ENCODE measurements around the gene SNX11. TPM values are rescaled to one million over a fixed set of nuclear protein-coding genes. Genes with fewer than 3 reads are reported as not detected.

The SNX11 gene
- total and polyA plus RNA-seq, 9 of the 15 experiments (the other 6 are each of a cell fraction or from before 2014, with no cell fraction given) = 12.4 to 24.0 (median 16.8) TPM

- Histone ChIP-seq H3K4me1 (replicated peaks in 1 of 2; ENCODE audit: control insufficient read depth in 2 of 2, insufficient read depth in 2 of 2, low read length in 2 of 2) (no peaks in the 10 kb centered on the region), H3K9me1 (ENCODE audit: control insufficient read depth, insufficient read depth, low read length) (peaks cover 3% of the 10 kb centered on the region), H3K9ac (ENCODE audit: insufficient read depth in 1 of 2, low read depth in 2 of 2, low read length in 2 of 2) (no peak overlapping the region), H3K27me3 (ENCODE audit: control insufficient read depth in 2 of 2, insufficient read depth in 2 of 2, low read length in 2 of 2) (no peaks in the 10 kb centered on the region), H4K20me1 (replicated peaks; ENCODE audit: control insufficient read depth, insufficient read depth, low read length) (no peaks in the 10 kb centered on the region), H3K9me3 (replicated peaks; ENCODE audit: control insufficient read depth, insufficient read depth, low read depth, low read length) (no peaks in the 10 kb centered on the region), H3K27ac (ENCODE audit: extremely low read depth, low read depth, low read length) (no peak overlapping the region), H3K79me2 (ENCODE audit: control insufficient read depth, insufficient read depth, low read length) (no peaks in the 10 kb centered on the region), H3K4me2 (ENCODE audit: insufficient read depth, low read length) (no peak overlapping the region), H3K36me3 (ENCODE audit: control insufficient read depth, insufficient read depth, low read length) (peaks cover 45% of the 10 kb centered on the region; the same call in 2 of the 3 replicates), H3K4me3 (no peak overlapping the region), H2AFZ (ENCODE audit: low read depth, low read length) (no peak overlapping the region)
- no peak for ATAC-seq
- ChIA-PET CTCF (ENCODE audit: low intra/inter-chr PET ratio) (no interaction called here), POLR2A (interaction anchor here (0.6 to 2.3 kb wide), 5 partner anchors 8 to 501 kb away, joined by 3 to 9 read pairs (median 3); no protein-coding TSS in a partner anchor)
- intact Hi-C loops (cut with micrococcal nuclease) (no loop called here), in situ Hi-C loops (cut with MboI) (no loop called here)
- DNase-seq (ENCODE audit: extremely low read depth in 1 of 4, low spot score in 3 of 4) = no peak
- BruUV-seq (replicated peaks) = no TSS peak
- WGBS (ENCODE audit: insufficient coverage, low coverage, missing lambda C conversion rate) = 86% methylated on average over 6 of the region's 6 CpGs
- FAIRE-seq = no peak
- TF ChIP-seq ZNF232 (CRISPR knock-in tag; IDR thresholded peaks at IDR 0.05) (no peak), TBP (optimal IDR thresholded peaks at IDR 0.05; ENCODE audit: low read depth, low read length) (no peak), ZNF280B (CRISPR knock-in tag; IDR thresholded peaks at IDR 0.05) (no peak), ZBTB12 (CRISPR knock-in tag; IDR thresholded peaks at IDR 0.05) (no peak), ZC3H11A (IDR thresholded peaks at IDR 0.05; ENCODE audit: low read depth, low read length) (no peak), ID3 (CRISPR knock-in tag; IDR thresholded peaks at IDR 0.05) (no peak), ID3 (tag; IDR thresholded peaks at IDR 0.05) (no peak), CBX2 (IDR thresholded peaks at IDR 0.05; ENCODE audit: insufficient read depth, low read length, poor library complexity, severe bottlenecking) (no peak), ZNF589 (CRISPR knock-in tag; IDR thresholded peaks at IDR 0.05; ENCODE audit: low read depth) (no peak), PYGO2 (tag; IDR thresholded peaks at IDR 0.05) (no peak), ZBTB11 (CRISPR knock-in tag; IDR thresholded peaks at IDR 0.05) (no peak), ZNF165 (CRISPR knock-in tag; IDR thresholded peaks at IDR 0.05; ENCODE audit: borderline replicate concordance) (no peak), SMARCB1 (IDR thresholded peaks at IDR 0.05; ENCODE audit: insufficient read length, low read depth) (no peak), CHD2 (IDR thresholded peaks at IDR 0.05; ENCODE audit: low read depth, low read length) (no peak), SIN3B (IDR thresholded peaks at IDR 0.05; ENCODE audit: low read depth) (no peak), RBM15 (IDR thresholded peaks at IDR 0.05; ENCODE audit: insufficient read depth, low read length) (no peak), JUNB (CRISPR knock-in tag; conservative IDR thresholded peaks at IDR 0.05) (no peak)
These were observed 15.5 kb downstream of the SNX11 start for GRCh38 chr17:48123111-48123510.

All from K562 (cell line).